ENCODE measurements around the gene CWF19L2.

The CWF19L2 gene

GRCh38 chr11:107370390-107370789 lies 87.2 kb downstream of the CWF19L2 start:
- no peak overlapping the region for H3K4me3 ChIP-seq (ENCODE audit: low read depth, low read length)
- DNase-seq (ENCODE audit: low read depth), result no peak
- TF ChIP-seq CTCF (IDR thresholded peaks at IDR 0.05; ENCODE audit: control insufficient read depth, extremely low read depth, insufficient read depth), result no peak

- H3K4me3 ChIP-seq (ENCODE audit: low read depth, low read length), result no peak overlapping the region
- no peak for TF ChIP-seq CTCF (IDR thresholded peaks at IDR 0.05; ENCODE audit: control insufficient read depth, extremely low read depth, insufficient read depth)
- no peak for DNase-seq (ENCODE audit: low read depth)
Measured at GRCh38 chr11:107359701-107360100, 97.9 kb downstream of the CWF19L2 start.

GRCh38 chr11:107357877-107358276 lies 99.7 kb downstream of the CWF19L2 start:
- TF ChIP-seq CTCF (IDR thresholded peaks at IDR 0.05; ENCODE audit: control insufficient read depth, extremely low read depth, insufficient read depth), result no peak
- H3K4me3 ChIP-seq (ENCODE audit: low read depth, low read length), result no peak overlapping the region
- no peak for DNase-seq (ENCODE audit: low read depth)

GRCh38 chr11:107354780-107355179 lies 102.8 kb downstream of the CWF19L2 start:
- no peak for TF ChIP-seq CTCF (IDR thresholded peaks at IDR 0.05; ENCODE audit: control insufficient read depth, extremely low read depth, insufficient read depth)
- DNase-seq (ENCODE audit: low read depth), result no peak
- H3K4me3 ChIP-seq (ENCODE audit: low read depth, low read length), result no peak overlapping the region

GRCh38 chr11:107337917-107338316 lies 119.7 kb downstream of the CWF19L2 start:
- TF ChIP-seq CTCF (IDR thresholded peaks at IDR 0.05; ENCODE audit: control insufficient read depth, extremely low read depth, insufficient read depth), result no peak
- no peak for DNase-seq (ENCODE audit: low read depth)
- no peak overlapping the region for H3K4me3 ChIP-seq (ENCODE audit: low read depth, low read length)

GRCh38 chr11:107331728-107332127 lies 125.9 kb downstream of the CWF19L2 start:
- no peak for TF ChIP-seq CTCF (IDR thresholded peaks at IDR 0.05; ENCODE audit: control insufficient read depth, extremely low read depth, insufficient read depth)
- no peak for DNase-seq (ENCODE audit: low read depth)
- H3K4me3 ChIP-seq (ENCODE audit: low read depth, low read length), result no peak overlapping the region

GRCh38 chr11:107329164-107329563 lies 128.5 kb downstream of the CWF19L2 start:
- TF ChIP-seq CTCF (IDR thresholded peaks at IDR 0.05; ENCODE audit: control insufficient read depth, extremely low read depth, insufficient read depth), result no peak
- no peak for DNase-seq (ENCODE audit: low read depth)
- no peak overlapping the region for H3K4me3 ChIP-seq (ENCODE audit: low read depth, low read length)

Data from LNCaP clone FGC (cell line).